Measurements from ENCODE around the gene PTS. TPM values are rescaled to one million over a fixed set of nuclear protein-coding genes. Genes with fewer than 3 reads are reported as not detected.

The PTS gene
- total RNA-seq, result 28.0 TPM

DNA sequence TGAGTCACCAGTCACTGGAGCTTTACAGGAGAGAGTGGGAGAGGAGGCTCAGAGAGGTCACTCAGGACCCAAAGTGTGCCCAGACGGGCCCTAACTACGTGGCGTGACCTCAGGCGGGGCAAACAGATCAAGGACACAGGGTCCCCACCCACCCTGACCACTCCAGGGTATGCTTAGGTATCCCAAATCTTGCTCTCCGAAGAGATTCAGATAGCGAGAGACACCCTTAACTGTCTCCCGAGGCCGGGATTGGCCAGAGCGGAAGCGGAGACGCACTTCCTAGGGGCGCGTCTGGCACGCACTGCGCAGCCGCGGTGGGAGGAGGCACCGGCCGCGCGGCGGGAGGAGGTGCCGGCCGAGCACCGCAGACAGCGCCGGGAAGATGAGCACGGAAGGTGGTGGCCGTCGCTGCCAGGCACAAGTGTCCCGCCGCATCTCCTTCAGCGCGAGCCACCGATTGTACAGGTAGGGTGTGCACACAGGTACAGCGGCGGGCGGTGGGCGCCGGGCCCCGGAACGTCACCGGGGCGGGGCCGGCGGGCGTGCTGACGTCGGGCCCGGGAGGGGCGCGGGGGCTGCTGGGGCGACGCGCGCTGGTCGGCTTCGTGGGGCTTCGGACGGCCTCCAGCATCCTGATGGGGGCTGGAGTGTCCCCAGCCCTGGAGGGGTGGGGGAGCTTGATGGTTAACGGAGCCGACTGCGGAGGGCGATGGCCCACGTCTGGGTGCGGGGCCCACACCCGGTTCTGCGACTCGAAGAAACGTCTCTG lies at the start of gene PTS:
Gene PTS, plus strand, starts transcription at position 367 of the 769 bp plus-strand sequence. Its CDS starts 16 bp downstream, at position 383.

GRCh38 chr11:112260490-112260889 lies 34.3 kb downstream of the PTS start, which contains the start of gene PLET1:
PLET1 (minus strand) TSS chr11:112260860; CDS start chr11:112260589, 271 bp downstream.

Small RNA genes within 50 kb of the gene (small RNA-seq; reads per million reads assigned to genes)
- gene MRPS36P4 (ENCODE audit: low replicate concordance), result not detected

Other genes with a start within 250 kb of the PTS start
- gene DLAT, start 201.0 kb upstream of the PTS start, total RNA-seq, result 33.6 TPM
- gene PIH1D2, start 152.4 kb upstream of the PTS start, total RNA-seq, result 3.9 TPM
- 19.5 TPM for gene NKAPD1, start 152.1 kb upstream of the PTS start, total RNA-seq
- 47.6 TPM for gene TIMM8B, start 139.7 kb upstream of the PTS start, total RNA-seq
- 139 TPM for gene SDHD, start 139.6 kb upstream of the PTS start, total RNA-seq
- gene IL18, start 62.3 kb upstream of the PTS start, total RNA-seq, result 6.1 TPM
- 1.3 TPM for gene TEX12, start 59.1 kb upstream of the PTS start, total RNA-seq
- 6.7 TPM for gene BCO2, start 50.9 kb upstream of the PTS start, total RNA-seq
- gene PLET1, start 34.4 kb downstream of the PTS start, total RNA-seq, result not detected

All from metanephros (tissue), 2 donors.